T-helper 1 cell (primary cell): Measurements from ENCODE around the gene CDH23.

Experiments used
- DNase-seq, 5 donors: peaks; one replicate each; pipeline ENCODE4 v3.0.0-alpha.2; 2012 to 2020

CDH23 gene

DNA sequence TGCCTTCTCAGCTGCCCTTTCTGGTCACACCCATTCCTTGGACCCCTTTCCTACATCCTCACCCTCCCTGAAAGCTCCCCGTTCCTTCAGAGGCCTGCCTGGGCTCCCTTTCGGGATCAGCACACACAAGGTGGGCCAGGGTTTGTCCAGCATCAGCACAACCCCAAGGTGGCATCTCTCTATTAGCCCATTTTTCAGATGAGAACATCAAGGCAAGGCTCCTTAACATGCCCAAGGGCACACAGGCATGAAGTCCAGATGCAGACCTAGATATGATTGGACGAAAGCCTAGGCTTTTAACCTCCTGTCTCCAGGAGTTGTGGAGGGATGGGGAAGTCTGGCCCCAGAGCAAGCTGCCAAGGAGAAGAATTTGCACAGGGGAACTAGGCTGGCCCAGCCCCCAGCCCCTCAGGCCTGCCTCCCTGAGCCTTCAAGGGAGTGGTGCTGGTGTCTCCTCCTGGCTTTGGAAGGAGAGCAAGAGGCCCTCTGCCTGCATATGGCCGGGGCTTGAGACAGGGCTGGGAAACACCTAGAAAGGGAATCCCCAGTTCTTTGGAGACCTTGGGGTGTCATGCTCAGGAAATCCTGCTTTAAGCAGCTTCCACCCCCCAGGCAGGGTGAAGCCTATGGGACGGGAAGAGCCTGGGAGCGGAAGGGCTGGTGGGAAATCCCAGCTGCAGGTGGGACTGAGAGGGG lies 385.6 kb downstream of the CDH23 start:
- DNase-seq, result no peak

DNA sequence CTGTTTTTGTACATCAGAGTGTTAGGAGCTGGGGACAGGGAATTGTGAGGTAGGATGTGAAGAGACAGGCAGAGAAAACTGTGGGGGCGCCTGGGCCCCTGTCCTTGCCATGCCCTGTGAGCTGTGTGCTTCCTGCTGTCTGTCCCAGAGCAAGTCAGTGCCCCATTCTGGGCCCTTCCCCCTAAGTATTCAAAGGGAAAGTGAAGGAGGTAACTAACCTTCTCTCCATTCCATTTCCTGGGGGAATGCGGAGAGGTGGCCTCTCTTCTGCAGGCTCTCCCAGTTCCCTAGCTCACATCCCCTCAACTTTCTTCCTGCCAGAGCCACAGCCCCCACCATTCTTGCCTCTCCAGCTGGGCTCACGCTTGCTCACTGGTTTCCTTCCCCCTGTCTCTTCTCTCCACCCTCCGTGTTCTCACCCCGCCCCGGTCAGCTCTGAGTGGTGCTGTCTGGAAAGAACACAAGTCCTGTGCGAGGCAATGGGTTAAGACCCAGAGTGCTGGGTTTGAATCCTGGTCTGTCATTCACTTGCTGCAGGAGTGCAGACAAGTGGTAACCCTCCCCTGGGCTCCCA lies 386.3 kb downstream of the CDH23 start:
- no peak for DNase-seq

DNA sequence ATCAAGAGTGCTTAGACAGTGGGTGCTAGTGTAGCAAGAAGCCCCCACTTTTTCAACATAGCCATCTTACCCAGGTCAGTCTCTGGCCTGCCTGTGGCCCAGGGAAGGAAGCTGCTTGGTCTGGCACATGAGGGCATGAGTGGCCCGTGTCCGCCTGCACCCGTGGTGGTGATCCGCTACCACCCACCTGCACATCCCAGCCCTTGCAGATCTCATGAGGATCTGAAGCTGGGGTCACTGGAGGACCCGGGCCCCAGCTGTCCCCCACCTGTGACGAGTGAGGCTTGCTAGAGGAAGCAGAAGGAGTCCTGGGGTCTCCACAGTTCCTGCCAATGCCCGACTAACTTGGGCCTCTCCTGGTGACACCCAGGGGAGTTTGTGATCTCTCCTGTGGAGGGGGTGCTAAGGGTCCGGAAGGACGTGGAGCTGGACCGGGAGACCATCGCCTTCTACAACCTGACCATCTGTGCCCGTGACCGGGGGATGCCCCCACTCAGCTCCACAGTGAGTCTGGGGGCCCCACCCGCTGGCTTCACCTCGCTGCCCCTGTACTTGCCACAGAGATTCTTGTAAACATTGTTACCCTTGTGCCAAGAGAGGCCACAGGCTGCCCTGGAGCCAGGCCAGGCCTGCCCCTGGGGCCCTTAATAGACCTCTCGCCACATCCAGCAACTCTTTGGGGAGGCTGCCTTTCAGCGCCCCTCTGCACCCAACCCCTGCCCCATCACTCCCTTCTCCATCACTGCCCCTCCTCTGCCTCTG lies 387.4 kb downstream of the CDH23 start:
- DNase-seq, result no peak

DNA sequence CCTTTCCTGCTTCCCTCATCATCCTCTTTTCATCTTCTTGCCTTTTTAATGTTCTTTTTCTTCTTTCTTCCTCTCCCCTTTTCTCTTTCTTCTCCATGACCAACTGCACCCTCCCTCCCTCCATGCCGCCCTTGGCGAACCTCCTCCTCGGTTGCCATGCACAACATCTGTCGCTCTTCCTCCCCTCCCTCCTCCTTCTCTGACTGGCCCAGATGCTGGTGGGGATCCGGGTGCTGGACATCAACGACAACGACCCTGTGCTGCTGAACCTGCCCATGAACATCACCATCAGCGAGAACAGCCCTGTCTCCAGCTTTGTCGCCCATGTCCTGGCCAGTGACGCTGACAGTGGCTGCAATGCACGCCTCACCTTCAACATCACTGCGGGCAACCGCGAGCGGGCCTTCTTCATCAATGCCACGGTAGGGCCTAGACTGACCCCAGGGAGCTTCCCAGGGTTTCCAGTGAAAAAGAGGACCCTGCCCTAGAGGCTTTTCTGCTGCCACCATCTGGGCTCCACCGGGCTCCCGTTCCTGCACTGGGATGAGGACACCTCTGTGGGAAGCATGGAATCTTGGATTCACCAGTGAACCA lies 388.1 kb downstream of the CDH23 start:
- no peak for DNase-seq

DNA sequence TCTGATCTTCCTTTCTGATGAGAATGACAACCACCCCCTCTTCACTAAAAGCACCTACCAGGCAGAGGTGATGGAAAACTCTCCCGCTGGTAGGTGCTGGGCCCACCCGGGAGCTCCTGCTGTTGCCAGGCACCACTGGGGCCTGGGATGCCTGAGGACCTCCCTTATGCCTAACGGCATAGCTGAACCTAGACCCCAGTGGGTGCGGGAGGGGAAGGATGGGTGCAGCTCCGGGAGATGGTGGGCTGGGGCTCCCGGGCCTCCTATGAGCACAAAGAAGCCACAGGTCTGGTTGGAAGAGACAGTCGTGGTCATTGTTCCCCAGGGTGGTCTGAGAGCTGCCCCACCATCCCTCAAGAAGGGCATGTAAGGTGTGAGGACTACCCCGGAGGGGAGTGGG lies 392.2 kb downstream of the CDH23 start:
- DNase-seq, result no peak

DNA sequence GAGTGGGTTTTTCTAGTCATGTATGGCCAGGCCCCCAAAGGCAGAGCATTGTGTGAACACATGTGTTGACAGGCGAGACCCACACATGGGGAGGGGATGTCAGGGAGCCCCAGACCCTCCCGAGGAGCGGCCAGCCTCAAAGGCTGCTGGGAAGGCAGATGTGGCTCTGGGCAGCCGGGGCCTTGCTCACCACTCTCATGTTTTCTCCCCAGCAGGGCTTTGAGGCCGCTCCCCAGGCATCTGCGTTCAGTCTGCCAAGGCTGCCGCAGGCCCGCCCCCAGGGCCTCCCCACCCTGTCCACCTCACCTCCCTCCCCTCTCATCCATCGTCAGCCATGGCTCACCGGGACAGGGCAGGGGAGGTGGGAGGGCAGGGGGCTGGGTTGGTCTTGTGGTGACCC lies 393.2 kb downstream of the CDH23 start:
- no peak for DNase-seq

DNA sequence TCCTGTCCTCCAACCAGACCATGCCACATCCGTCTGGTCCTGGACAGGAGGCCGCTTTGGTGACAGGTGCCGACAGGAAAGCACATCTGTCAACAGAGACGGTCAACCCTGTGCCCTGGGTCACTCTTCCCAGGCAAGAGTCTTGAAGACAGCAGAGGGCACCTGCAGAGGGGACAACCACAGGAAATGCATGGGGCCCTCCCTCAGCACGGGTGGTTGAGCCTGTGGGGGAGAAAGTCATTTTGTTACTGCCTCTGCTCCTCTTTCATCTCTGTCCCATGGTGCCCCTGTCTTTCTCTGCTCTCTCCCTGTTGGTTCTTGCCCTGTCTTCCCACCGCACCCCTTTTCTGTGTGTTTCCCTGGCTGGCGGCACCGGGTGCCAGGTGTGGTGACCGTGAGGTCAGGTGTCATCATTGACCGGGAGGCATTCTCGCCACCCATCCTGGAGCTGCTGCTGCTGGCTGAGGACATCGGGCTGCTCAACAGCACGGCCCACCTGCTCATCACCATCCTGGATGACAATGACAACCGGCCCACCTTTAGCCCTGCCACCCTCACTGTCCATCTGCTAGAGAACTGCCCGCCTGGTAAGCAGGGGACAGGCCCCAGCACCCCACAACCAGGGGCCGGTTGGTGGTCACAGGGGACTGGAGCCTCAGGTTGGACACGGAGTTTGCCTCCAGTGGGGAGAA lies 394.2 kb downstream of the CDH23 start:
- no peak for DNase-seq

DNA sequence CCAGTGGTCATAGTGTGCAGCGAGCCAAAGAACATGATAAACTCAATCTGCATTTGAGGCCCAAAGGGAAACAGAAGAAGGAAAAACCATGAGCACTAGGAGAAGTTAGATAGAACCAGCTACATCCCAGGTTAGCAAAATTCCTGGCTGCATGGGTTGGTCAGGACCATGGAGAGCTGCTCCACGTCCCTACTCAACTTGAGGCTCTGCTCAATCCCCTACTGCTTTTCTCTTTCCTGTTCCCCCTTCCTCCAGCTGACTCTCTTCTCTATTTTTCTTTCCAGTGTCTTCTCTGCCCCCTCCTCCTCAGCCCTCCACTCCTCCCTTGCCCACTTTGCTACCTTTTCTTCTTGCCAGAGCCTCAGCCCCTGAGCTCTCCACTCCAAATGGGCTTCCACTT lies 398.5 kb downstream of the CDH23 start:
- DNase-seq, result no peak

DNA sequence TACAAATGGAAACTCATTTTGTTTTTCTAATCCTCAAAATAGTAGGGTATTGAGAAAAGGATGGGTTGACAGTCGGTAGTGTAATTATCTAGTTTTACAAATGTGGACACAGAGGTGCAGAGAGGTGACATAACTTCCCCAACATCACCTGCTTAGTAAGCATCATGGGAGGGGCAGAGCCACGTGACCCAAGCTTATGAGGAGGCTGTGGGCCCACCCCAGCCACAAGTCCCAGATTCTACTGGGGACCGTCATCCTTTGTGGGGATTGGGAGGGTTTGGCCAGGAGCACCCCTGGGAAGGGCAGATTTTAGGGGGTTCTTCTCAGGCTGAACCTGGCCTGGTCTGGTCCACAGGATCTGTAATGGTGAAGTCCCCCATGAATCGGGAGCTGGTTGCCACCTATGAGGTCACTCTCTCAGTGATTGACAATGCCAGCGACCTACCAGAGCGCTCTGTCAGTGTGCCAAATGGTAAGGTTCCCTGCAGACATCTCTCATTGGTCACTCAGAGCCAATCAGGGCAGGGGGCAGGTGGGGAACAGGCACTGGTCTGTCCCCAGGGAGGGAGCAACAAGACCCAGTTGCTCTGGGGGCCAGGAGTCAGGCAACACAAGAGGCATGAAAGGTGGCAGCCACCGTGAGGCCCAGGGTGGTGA lies 400.2 kb downstream of the CDH23 start:
- DNase-seq, result no peak

DNA sequence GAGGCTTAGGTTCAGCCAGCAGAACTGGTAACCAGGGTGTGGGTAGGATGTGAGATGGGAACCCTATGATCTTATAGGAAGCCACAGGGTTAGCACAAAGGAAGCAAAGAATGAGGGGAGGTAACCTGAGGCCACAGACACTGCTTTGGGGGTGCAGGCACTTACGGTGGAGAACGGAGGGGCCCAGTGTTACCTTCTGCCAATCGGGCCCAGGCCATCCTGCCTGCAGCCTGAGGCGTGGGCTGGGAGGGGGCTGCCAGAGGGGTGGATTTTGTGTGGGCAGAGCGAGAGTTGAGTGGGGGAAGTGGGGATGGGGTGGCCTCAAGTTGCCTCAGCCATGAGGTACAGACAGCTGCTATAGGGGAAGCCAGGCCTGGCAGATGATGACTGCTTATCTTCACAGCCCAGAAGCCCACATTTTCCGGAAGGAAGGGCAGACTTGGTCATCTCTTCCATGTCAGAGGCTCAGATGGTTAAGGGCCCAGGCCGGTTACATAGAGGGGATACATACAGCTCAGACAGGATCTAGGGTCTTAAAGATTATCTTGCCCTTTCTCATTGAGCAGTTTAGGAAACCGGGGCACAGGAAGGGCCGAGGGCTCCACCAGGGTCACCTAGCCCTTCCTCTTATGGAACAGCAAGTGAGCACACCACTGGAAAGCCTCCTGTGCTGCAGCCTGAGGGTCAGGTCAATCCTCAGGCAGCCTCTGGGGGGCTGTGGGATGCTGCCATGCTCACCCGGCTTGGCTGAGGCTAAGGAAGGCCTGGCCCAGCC lies 401.0 kb downstream of the CDH23 start:
- no peak for DNase-seq

DNA sequence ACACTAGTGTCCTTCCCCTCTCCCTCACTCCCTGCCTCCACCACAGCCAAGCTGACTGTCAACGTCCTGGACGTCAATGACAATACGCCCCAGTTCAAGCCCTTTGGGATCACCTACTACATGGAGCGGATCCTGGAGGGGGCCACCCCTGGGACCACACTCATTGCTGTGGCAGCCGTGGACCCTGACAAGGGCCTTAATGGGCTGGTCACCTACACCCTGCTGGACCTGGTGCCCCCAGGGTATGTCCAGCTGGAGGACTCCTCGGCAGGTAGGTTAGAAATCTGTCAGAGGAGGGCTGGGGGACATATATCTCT lies 401.5 kb downstream of the CDH23 start:
- DNase-seq, result no peak

DNA sequence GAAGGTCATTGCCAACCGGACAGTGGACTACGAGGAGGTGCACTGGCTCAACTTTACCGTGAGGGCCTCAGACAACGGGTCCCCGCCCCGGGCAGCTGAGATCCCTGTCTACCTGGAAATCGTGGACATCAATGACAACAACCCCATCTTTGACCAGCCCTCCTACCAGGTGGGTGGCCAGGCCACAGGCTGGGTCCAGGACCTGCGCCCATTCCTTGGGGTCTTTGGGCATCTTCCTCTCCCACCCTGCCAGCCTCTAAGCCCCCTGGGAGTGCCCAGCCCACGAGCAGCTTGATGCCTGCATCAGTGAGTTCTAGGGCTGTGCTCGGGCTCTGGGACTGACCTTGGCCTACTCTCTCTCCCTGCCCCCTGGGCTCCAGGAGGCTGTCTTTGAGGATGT lies 402.4 kb downstream of the CDH23 start:
- DNase-seq, result no peak

DNA sequence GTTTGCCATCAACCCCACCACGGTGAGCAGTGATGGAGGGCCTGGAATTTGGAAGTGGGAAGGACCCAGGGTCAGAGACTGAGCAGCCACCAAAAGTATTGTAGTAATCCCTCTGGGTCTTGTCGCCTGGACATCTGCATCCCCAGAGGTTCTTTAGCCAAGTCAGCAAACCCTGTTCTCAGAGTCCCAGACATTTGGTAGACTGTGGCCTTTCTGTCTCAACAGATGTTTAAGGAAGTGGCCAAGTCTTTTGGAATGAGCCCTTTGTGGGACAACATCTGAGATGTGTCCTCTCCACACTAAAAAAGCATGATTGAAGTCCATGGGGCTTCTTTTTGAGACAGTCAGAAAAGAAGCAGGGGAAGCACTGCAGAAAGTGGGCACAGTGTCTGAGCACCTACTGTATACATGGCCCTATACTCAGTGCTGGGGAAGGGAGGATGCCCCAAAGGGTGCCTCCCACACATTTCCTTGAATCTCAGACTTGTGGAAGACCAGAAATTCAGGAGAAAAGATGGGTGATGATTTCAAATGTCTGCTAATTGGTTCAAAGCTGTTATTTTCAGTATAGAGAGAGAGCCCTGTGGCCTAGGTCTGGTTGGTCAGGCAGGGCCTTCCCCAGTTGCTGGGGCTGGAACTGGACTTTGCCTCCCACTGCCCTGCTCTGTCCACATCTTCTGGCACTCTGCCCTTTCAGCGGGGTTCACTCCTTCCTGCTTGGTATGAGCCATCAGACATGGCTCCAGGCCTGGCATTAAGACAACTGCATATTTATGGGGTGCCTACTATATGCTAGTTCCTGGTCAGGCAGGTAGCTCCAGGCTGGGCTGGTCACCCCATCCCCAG lies 403.1 kb downstream of the CDH23 start:
- DNase-seq, result no peak

DNA sequence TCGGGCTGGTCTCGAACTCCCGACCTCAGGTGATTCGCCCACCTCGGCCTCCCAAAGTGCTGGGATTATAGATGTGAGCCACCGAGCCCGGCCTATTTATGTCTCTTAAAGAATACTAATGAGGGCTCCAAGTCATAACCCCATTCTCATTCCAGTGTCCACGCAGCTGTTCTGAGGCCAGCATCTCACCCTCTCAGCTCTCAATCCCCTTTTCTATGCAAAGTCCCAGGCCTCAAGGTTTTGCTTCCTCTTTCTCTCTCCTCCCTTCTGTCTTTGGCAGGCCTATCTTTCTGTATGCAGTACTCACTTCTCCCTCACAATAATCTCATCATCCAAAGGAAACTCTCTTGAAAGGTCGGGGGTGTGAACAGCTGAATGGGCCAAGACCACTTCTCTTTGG lies 404.6 kb downstream of the CDH23 start:
- no peak for DNase-seq

DNA sequence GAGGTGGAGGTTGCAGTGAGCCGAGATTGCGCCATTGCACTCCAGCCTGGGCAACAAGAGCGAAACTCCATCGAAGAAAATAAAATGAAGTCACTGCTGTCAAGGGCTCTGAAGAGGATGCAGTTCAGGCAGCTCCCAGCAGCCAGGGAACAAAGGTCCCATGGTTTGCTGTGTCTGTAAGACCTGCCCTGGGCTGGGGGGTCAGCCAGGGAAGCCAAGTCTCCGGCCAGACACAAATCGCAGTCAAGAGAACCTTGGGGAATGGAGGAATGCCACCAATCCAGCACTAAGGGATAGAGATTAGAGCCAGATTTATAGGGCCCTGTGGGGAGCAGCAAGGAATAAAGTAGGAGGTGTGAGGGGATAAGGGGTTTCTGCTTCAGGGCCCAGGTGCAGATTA lies 405.5 kb downstream of the CDH23 start:
- DNase-seq, result no peak

DNA sequence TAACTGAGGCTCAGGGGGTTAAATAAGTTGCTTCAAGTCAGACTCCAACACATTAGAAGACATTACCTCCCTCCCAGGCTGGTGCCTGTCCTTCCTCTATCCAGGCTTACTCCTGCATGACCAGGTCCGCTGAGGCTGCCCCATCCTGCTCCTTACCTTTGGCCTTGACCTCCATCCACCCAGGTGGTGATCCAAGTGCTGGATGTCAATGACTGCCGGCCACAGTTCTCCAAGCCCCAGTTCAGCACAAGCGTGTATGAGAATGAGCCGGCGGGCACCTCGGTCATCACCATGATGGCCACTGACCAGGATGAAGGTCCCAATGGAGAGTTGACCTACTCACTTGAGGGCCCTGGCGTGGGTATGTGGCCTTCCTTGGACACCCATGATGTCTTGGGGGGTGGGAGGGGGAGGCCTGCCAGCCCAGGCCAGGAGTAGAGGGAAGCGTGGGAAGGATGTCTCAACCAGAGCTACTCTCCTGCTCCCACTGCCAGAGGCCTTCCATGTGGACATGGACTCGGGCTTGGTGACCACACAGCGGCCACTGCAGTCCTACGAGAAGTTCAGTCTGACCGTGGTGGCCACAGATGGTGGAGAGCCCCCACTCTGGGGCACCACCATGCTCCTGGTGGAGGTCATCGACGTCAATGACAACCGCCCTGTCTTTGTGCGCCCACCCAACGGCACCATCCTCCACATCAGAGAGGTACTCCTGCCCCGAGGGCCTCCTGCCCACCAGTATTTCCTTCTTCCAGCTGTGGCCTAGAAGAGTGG lies 406.2 kb downstream of the CDH23 start:
- no peak for DNase-seq

DNA sequence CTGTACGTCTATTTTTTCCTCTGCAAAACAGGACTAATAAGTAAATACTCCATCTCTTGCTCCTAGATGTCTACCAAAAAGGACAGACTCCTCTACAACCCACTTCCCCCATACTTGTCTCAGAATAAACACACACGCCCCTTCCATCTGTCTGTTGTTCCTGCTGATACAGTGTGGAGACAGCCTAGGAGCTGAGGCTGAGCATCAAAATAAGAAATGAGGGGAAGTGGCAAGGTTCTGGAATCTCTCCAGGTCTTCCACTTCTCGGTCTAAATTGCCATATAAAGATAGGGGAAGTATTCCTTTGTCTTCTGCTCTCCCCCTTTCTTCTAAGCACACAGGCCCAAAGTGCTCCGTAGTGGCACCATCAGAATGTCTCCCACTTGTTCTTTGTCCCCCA lies 407.4 kb downstream of the CDH23 start:
- no peak for DNase-seq

DNA sequence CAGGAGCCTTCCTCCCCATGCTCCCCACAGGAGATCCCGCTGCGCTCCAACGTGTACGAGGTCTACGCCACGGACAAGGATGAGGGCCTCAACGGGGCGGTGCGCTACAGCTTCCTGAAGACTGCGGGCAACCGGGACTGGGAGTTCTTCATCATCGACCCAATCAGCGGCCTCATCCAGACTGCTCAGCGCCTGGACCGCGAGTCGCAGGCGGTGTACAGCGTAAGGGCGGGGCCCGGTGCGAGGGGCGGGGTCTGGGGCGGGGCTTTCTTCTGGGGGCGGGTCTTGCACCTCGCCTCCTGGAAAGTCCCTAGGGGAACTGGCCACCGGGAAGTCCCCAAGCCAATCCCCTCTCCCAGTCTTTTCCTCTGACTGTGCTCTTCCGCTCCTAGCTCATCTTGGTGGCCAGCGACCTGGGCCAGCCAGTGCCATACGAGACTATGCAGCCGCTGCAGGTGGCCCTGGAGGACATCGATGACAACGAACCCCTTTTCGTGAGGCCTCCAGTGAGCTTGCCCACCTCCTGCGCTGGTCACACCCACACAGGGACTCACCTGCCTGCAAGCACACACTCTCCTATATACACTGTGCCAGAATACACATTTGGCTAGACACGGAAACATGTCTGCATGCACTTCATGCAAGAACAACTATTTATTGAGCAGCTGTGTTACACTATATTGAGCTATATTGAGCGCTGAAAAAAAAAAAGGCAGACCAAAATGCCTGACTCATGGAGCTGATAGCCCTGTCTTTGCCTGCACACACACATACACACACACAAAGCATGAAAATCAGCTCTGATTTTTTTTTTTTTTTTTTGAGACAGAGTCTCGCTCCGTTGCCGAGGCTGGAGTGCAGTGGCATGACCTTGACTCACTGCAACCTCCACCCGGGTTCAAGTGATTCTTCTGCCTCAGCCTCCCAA lies 409.3 kb downstream of the CDH23 start:
- DNase-seq, result no peak
